ENCODE measurements around the gene TBX21. TPM values are rescaled to one million over a fixed set of nuclear protein-coding genes. Genes with fewer than 3 reads are reported as not detected.

The TBX21 gene
- total and polyA plus RNA-seq, 10 of the 15 experiments (the other 5 are each of a cell fraction or from before 2014, with no cell fraction given): 0.63 to 9.6 (median 5.0) TPM

GRCh38 chr17:47735536-47736011 lies 2.5 kb downstream of the TBX21 start:
- no TSS peak for BruUV-seq (replicated peaks)
- Histone ChIP-seq H3K4me1 (ENCODE audit: control insufficient read depth, insufficient read depth, low read length) (peaks cover 35% of the 10 kb centered on the region), H3K27ac (ENCODE audit: control insufficient read depth, insufficient read depth) (peak overlapping the region; percentile 84), H3K9me3 (replicated peaks; ENCODE audit: control insufficient read depth, insufficient read depth, low read length) (no peaks in the 10 kb centered on the region), H3K4me3 (peak overlapping the region; percentile 92), H4K20me1 (ENCODE audit: control insufficient read depth, insufficient read depth) (no peaks in the 10 kb centered on the region), H3K36me3 (ENCODE audit: control insufficient read depth in 2 of 2, insufficient read depth in 2 of 2, low read length in 1 of 2) (no peaks in the 10 kb centered on the region), H3K27me3 (replicated peaks in 1 of 2; ENCODE audit: control insufficient read depth in 2 of 2, insufficient read depth in 2 of 2, low read length in 1 of 2) (no peaks in the 10 kb centered on the region), H3K79me2 (ENCODE audit: control insufficient read depth, insufficient read depth, low read length) (peaks cover 53% of the 10 kb centered on the region), H2AFZ (ENCODE audit: control insufficient read depth, low read depth, low read length) (peak overlapping the region; percentile 36), H3K4me2 (ENCODE audit: control insufficient read depth, insufficient read depth) (peak overlapping the region; percentile 63), H3K9ac (ENCODE audit: control insufficient read depth, insufficient read depth, low read length) (peak overlapping the region; percentile 83)
- in situ Hi-C loops (cut with MboI) (no loop called here), intact Hi-C loops (cut with micrococcal nuclease; ENCODE audit: unreplicated experiment) (loop anchor here (1.0 to 10.0 kb wide), 2 partner anchors 36 to 81 kb away; no protein-coding TSS in a partner anchor)
- WGBS (ENCODE audit: insufficient coverage, insufficient replicate concordance, low lambda C conversion rate, missing lambda C conversion rate): 2% methylated on average over 3 of the region's 3 CpGs
- DNase-seq (ENCODE audit: low read depth, low spot score): peak; percentile 59
- ChIA-PET SMC1A (ENCODE audit: uncharacterized antibody, unreplicated experiment) (interaction anchor here (0.9 to 4.2 kb wide), 6 partner anchors 10 to 86 kb away, joined by 3 to 31 read pairs (median 8); partner anchors contain the start of gene KPNB1), CTCF (interaction anchor here (0.9 to 17.1 kb wide), 6 partner anchors 17 to 86 kb away, joined by 3 to 242 read pairs (median 3); partner anchors contain the start of gene OSBPL7), POLR2A (interaction anchor here (0.9 to 1.7 kb wide), 7 partner anchors 20 to 86 kb away, joined by 3 to 9 read pairs (median 4); partner anchors contain the start of gene KPNB1), RAD21 (ENCODE audit: unreplicated experiment) (interaction anchor here (1.5 to 10.4 kb wide), 5 partner anchors 18 to 70 kb away, joined by 4 to 136 read pairs (median 10); partner anchors contain the start of gene TBKBP1)
- ATAC-seq: peak; percentile 79
- peak; percentile 97 for FAIRE-seq
- no peak for TF ChIP-seq MLLT1 (IDR thresholded peaks at IDR 0.05)
- peak in 1 of 2 experiments; percentile 97; a peak in 2 of 3 replicates for TF ChIP-seq EGR1 (IDR thresholded peaks at IDR 0.05; ENCODE audit: borderline replicate concordance in 1 of 2, low read depth in 2 of 2, low read length in 2 of 2)
- peak; percentile 80 for TF ChIP-seq GATAD2B (conservative IDR thresholded peaks at IDR 0.05; ENCODE audit: low read depth)
- TF ChIP-seq YY1 (IDR thresholded peaks at IDR 0.05; ENCODE audit: low read depth, low read length): peak; percentile 65; the same call in 1 of the 2 replicates
- TF ChIP-seq EP300 (IDR thresholded peaks at IDR 0.05; ENCODE audit: borderline replicate concordance in 1 of 2, control insufficient read depth in 1 of 2, low read depth in 2 of 2, low read length in 2 of 2): peak in 1 of 2 experiments; percentile 66; a peak in 2 of 4 replicates
- TF ChIP-seq FOXM1 (IDR thresholded peaks at IDR 0.05; ENCODE audit: low read depth, low read length): no peak
- peak; percentile 81 for TF ChIP-seq IRF4 (IDR thresholded peaks at IDR 0.05; ENCODE audit: low read depth, low read length)
- peak; percentile 90 for TF ChIP-seq NR2F1 (conservative IDR thresholded peaks at IDR 0.05)
- TF ChIP-seq SPI1 (IDR thresholded peaks at IDR 0.05; ENCODE audit: borderline replicate concordance, insufficient read depth, low read depth, low read length): peak; percentile 77; the same call in 1 of the 2 replicates
- 0 out of 4 replicates have a peak, but pooled peaks of 1 of the 2 experiments have one; percentile 16 for TF ChIP-seq BHLHE40 (IDR thresholded peaks at IDR 0.05; ENCODE audit: borderline replicate concordance in 1 of 2, low read depth in 2 of 2, low read length in 1 of 2)
- TF ChIP-seq PAX5 (IDR thresholded peaks at IDR 0.05; ENCODE audit: borderline replicate concordance, low read depth, low read length): 0 out of 2 replicates have a peak, but pooled peaks have one; percentile 21
- 0 out of 2 replicates have a peak, but pooled peaks have one; percentile 22 for TF ChIP-seq CBFB (IDR thresholded peaks at IDR 0.05; ENCODE audit: low read depth)
- TF ChIP-seq NBN (IDR thresholded peaks at IDR 0.05): peak; percentile 57; the same call in 1 of the 2 replicates
- peak; percentile 50 for TF ChIP-seq DPF2 (IDR thresholded peaks at IDR 0.05)
- TF ChIP-seq CBX3 (IDR thresholded peaks at IDR 0.05; ENCODE audit: borderline replicate concordance, low read depth): no peak
- peak; percentile 18; the same call in 1 of the 2 replicates for TF ChIP-seq IKZF1 (conservative IDR thresholded peaks at IDR 0.05)
- no peak for TF ChIP-seq KLF5 (IDR thresholded peaks at IDR 0.05; ENCODE audit: partially characterized antibody)
- TF ChIP-seq MTA3 (IDR thresholded peaks at IDR 0.05; ENCODE audit: borderline replicate concordance, low read length): 0 out of 2 replicates have a peak, but pooled peaks have one; percentile 44
- peak; percentile 16 for TF ChIP-seq SKIL (IDR thresholded peaks at IDR 0.05; ENCODE audit: low read depth, poor library complexity, severe bottlenecking)
- no peak for TF ChIP-seq SRF (IDR thresholded peaks at IDR 0.05; ENCODE audit: low read depth in 2 of 2, low read length in 2 of 2)

Data from GM12878 (cell line).